HG02759 (cell line): ENCODE measurements around the gene ERMARD.

Experiments
- ATAC-seq: cut with Tn5 transposase; IDR thresholded peaks from one replicate; pipeline ENCODE4 v1.9.1; 2021; ENCODE audit warnings: mild to moderate bottlenecking, moderate library complexity; ENCODE audit not compliant: unreplicated experiment

ERMARD gene

DNA sequence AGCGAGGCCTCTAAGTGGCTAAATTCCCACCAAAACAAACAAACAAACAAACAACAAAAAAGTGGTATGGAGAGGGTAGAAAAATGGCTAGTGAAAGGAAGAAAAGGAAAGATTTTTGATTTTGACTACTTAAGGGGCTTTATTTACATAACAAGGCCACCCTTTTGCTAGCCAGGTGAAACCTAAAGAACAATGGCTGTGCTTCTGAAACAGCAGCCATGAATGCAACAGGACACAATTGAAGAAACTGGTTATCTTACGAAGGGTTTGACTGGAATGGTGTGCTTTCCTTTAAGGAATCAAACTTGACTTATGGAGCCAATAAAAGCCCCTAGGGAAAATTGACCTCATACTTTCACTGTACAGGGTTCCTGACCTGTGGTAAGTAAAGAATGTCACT is 68.9 kb downstream of the ERMARD start:
- no peak for ATAC-seq

DNA sequence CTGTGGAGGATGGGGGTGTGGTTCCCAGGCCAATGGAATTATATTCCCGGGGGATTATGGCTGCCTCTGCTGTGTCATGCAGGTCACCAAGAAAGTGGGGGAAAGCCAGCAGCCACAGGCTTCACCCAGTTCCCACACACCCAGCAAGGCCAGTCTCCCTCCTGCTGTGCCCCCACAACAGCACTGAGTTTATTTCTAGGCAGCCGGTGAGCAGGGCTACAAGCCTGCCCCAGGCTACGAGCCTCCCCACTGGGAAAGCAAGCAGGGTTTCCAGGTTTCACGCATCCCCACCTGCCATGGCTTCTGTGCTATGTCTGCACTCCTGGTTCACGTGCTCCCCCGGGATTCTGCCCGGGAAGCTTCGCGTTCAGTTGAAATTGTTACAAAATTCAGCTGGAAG is 72.6 kb downstream of the ERMARD start:
- ATAC-seq, result no peak

DNA sequence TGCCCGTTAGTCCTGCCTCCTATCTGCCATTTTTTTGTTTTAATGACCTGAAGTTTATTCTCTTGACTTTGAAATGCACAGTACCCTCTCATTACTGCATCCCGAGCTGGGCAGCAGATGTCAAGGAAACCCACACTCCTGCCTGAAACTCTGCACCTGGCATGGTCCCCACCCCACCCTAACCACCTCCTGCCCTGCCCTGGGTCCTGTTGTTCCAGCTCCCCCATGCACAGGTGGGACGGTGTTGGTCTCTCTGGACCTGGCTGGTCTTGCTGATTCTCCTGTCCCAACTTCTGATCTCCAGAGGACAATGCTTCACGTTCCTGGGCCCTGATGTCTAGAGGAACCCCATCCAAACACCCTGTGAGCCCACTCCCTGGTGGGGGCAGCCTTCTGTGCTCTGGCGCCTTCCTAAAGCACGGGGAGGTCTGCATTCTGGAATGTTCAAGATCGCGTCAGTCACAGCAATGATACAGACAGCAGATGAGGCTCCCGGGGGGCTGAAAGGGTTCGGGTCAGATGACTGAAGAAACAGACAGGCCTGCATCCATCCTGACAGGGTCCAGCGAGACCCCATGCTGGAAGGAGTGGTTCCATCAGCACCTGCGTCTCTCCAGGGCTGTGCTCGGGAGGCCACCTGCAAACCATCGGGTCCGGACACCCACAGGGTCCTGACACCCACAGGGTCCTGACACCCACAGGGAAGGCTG is 73.6 kb downstream of the ERMARD start:
- ATAC-seq, result no peak

DNA sequence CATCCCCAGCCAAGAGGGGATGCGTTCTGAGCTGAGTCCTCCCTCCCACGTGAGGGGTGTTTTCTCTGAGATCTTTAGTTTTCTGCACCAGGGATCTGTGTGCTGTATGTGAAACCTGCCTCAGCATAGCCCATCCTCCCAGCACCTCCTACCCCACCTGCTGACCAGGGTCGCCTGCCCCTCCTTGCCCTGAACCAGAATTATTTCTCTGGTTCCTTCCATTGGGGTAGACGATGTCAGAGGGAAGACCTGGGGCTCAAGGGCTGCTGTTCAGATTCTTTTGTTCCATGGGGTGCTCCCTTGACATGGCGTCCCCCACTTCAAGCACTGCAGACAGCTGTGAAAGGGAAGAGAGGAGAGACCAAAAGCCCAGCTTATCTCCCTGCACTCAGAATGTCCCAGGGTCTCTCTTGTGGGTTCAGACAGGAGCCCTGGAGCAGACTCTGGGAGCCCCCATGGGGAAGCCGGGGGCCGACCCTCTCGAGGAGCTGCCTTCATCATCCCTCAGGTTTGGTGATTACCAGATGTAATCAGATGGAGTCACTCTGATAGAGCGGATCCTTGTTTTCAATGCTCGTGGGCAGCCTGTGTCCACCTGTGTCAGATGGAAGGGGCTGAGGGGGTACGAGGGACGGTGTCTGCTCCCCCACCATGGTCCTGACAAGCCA is 74.3 kb downstream of the ERMARD start:
- ATAC-seq, result no peak

DNA sequence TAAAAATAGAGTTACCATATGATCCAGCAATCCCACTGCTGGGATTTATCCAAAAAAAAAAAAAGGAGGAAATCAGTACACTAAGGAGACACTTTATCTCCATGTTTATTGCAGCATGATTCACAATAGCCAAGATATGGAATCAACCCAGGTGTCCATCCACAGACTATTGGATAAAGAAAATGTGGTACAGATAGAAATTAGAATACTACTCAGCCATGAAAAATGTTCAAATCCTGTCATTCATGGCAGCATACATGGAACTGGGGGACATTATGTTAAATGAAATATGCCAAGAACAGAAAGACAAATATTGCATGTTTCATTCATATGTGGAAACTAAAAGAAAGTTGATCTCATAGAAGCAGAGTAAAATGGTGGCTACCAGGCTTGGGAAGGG is 75.3 kb downstream of the ERMARD start:
- ATAC-seq, result no peak

DNA sequence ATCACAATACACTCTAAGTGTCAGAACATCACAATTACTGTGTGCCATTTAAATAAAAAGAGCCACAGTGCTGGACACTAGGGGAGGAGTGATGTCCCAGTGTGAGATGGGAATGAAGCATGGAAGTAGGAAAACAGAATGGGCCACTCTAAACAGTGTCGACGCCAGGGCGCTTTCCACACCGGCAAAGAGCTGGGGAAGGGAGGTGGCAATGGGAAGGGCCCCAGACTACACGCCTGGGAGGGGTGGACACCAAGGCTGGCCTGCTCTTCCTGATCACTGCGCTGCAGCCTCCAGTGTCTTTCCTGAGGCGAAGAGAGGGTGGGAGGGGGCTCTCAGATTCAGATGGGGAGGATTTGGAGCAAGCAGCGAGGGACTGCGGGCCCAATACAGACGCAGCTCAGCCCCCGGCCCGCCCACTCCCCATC is 75.9 kb downstream of the ERMARD start:
- ATAC-seq, result no peak

DNA sequence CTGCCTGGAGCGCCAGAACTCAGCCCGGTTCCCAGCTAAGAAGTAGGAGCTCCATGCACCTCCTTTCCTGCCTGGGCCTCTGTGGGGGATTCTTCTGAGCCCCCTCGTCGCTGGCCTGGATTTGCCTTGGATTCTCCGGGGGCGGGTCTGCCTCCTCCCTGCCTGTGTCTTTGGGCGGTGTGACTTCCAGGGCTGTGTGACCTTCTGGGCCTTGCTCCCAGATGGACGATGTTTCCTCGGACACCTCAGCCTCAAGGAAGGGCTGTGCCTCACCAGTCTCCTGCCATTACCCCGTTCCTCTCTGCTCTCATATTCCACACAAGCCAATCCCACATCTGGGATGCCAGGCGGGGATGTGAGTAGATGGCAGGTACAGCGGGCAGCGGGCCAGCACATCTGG is 76.8 kb downstream of the ERMARD start:
- no peak for ATAC-seq

DNA sequence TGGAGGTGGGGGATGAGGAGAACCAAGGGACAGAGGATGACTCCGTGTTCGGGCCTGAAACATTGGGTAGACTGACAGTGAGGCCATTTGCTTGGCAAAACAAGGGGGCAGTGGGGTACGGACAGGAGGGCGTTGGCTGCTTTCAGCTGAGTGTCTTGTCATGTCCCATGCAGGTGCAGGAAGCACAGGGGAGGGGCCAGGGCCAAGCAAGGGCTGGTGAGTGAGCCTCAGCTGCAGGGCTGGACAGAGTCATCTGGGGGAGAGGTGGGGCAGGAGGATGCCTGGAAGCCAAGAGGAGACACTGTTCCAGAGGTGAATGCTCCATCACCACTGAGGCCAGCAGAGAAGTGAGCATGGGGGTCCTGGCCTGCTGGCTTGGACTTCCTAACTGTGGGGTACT is 78.4 kb downstream of the ERMARD start:
- ATAC-seq, result no peak

DNA sequence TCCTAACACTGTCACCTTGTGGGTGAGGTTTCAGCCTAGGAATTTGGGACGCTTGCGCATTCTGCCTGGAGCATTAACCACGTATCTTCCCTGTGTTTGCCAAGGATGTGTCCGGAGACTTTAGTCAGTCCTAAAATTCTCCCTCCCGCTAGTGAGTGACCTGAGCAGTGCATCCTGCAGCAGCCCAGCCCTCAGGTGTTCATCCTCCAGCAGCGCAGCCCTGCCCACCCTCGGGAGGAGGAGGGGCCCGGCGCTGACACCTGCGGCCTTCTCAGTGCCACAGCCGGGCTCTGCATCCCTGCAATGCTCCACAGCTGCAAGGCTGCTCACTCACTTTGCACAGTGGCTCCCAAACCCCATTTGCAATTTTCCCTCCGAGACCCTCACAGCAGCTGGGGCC is 79.5 kb downstream of the ERMARD start:
- no peak for ATAC-seq
